SU-DHL-6 (cell line): ENCODE results near the gene SMOC1.

Source experiments
- CTCF ChIP-seq: fragments of 200-600 bp; sonication (generic); IDR thresholded peaks from one replicate; pipeline ENCODE4 v1.5.1; 2017; ENCODE audit warnings: antibody characterized with exemption, mild to moderate bottlenecking, low read length, moderate library complexity; ENCODE audit not compliant: insufficient read depth, poor library complexity, severe bottlenecking
- EZH2phosphoT487 ChIP-seq: fragments of 200-600 bp; sonication (generic), shearing (Covaris generic); conservative IDR thresholded peaks from 2 replicates; pipeline ENCODE4 v1.6.1; 2018; ENCODE audit warnings: mild to moderate bottlenecking, antibody characterized with exemption, low read length, moderate library complexity, mixed read lengths

GRCh38 chr14:70034257-70034656 is 155.0 kb downstream of the SMOC1 start:
- TF ChIP-seq CTCF (no peak), EZH2phosphoT487 (no peak)
